Neural crest cell (in vitro differentiated cells): ENCODE results near the gene MYO5B. TPM values are rescaled to one million over a fixed set of nuclear protein-coding genes. Genes with fewer than 3 reads are reported as not detected.

Experiments used
- DNase-seq: peaks from one replicate; pipeline ENCODE4 v3.0.0; 2021; ENCODE audit warnings: low read depth, mixed read lengths, low spot score
- H3K27ac Mint-ChIP-seq: one replicate; pipeline ENCODE4 v1.8.0; 2021; ENCODE audit warnings: mild to moderate bottlenecking, mixed read lengths; ENCODE audit not compliant: unreplicated experiment
- H3K27me3 Mint-ChIP-seq: 2 replicates; pipeline ENCODE4 v1.8.0; 2021; ENCODE audit warnings: low read depth, mild to moderate bottlenecking, mixed read lengths
- H3K36me3 Mint-ChIP-seq: 2 replicates; pipeline ENCODE4 v1.8.0; 2021; ENCODE audit warnings: low read depth, mild to moderate bottlenecking, mixed read lengths
- H3K4me1 Mint-ChIP-seq: 2 replicates; pipeline ENCODE4 v1.8.0; 2021; ENCODE audit warnings: mixed read lengths
- H3K4me3 Mint-ChIP-seq: one replicate; pipeline ENCODE4 v1.8.0; 2021; ENCODE audit warnings: mild to moderate bottlenecking, mixed read lengths
- H3K9me3 Mint-ChIP-seq: 2 replicates; pipeline ENCODE4 v1.8.0; 2021; ENCODE audit warnings: mixed read lengths
- total RNA-seq: library from RNA; stranded (reverse); gene quantifications from 2 replicates; pipeline ENCODE4 v1.2.1, GENCODE V29; 2021
- TF ChIP-seq, protein P1 (sequence below): fragments of 200-600 bp; sonication (generic); conservative IDR thresholded peaks from 2 replicates; pipeline ENCODE4 v1.5.0; 2021; ENCODE audit warnings: antibody characterized with exemption, mild to moderate bottlenecking

MYO5B gene
- total RNA-seq, 1 donor from 2014 or later = 0.40 TPM

DNA sequence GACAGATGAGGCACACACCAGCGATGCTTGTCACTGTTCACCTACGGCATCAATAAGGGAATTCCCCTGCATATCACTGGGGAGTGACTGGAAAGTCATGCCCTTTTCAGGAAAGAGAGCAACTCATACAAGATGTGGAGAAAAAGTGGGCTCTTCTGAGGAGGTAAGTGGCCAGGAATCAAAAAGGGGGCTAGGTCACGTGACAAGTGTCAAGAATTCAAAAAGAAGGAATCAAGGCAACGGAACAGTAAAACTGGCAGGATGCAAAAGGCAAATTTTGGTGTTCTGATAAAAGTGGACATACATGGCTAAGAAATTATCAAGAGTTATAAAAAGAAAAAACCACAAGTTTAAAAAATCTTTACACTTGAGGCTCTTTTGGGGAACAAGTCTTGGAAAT is 190.9 kb downstream of the MYO5B start:
- Mint-ChIP-seq H3K27ac (no peak overlapping the region), H3K36me3 (no peaks in the 10 kb centered on the region), H3K4me3 (no peak overlapping the region), H3K27me3 (peaks cover 18% of the 10 kb centered on the region), H3K9me3 (no peaks in the 10 kb centered on the region), H3K4me1 (peaks cover 4% of the 10 kb centered on the region)
- TF ChIP-seq, protein P1, sequence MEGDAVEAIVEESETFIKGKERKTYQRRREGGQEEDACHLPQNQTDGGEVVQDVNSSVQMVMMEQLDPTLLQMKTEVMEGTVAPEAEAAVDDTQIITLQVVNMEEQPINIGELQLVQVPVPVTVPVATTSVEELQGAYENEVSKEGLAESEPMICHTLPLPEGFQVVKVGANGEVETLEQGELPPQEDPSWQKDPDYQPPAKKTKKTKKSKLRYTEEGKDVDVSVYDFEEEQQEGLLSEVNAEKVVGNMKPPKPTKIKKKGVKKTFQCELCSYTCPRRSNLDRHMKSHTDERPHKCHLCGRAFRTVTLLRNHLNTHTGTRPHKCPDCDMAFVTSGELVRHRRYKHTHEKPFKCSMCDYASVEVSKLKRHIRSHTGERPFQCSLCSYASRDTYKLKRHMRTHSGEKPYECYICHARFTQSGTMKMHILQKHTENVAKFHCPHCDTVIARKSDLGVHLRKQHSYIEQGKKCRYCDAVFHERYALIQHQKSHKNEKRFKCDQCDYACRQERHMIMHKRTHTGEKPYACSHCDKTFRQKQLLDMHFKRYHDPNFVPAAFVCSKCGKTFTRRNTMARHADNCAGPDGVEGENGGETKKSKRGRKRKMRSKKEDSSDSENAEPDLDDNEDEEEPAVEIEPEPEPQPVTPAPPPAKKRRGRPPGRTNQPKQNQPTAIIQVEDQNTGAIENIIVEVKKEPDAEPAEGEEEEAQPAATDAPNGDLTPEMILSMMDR = no peak
- no peak for DNase-seq

DNA sequence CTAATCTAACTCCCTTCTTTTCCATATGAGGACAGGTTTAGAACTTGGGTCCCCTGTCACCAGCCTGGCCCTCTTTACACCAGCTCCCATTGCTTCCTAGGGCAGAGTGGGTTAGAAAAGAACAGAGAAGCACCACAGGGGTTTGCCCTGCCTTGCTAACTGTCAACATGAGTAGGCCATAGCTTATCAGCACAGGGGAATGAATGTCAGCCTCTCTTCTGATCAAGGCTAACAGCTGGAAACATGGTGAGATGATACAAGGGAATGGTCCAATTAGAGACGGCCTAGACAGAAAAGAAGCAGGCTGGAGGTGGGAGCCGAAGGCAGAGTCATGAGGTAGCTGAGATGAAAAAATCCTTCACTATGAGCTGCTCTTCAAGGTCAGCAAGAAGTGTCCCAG is 192.2 kb downstream of the MYO5B start:
- peak overlapping the region; percentile 3 for H3K27ac Mint-ChIP-seq
- no peak for DNase-seq
- no peak overlapping the region for H3K4me3 Mint-ChIP-seq
- TF ChIP-seq, protein P1 = no peak
- H3K9me3 Mint-ChIP-seq = no peaks in the 10 kb centered on the region
- peaks cover 18% of the 10 kb centered on the region for H3K27me3 Mint-ChIP-seq
- peaks cover 16% of the 10 kb centered on the region for H3K4me1 Mint-ChIP-seq
- H3K36me3 Mint-ChIP-seq = no peaks in the 10 kb centered on the region

DNA sequence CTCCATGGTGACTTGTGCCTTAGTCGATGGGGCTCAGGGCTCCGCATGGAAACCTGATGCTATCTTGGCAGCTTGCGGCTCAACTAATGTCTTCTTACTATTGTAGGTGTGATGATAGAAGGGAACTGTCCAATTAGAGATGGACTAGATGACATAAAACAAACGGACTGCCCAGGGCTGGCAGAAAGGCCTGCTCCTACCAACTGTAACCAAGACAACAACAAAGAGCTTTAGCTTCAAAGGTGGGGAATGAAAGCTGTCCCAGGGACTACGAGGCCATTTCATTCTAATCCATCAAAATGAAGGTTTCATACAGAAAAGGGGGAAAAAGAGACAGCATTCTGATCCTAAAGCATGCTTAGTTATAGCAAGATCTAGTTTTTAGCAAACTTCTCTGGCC is 194.7 kb downstream of the MYO5B start:
- Mint-ChIP-seq H3K27ac (peak overlapping the region; percentile 12), H3K4me3 (no peak overlapping the region), H3K36me3 (no peaks in the 10 kb centered on the region), H3K4me1 (peaks cover 21% of the 10 kb centered on the region), H3K9me3 (no peaks in the 10 kb centered on the region), H3K27me3 (peaks cover 15% of the 10 kb centered on the region)
- DNase-seq = no peak
- TF ChIP-seq, protein P1 = no peak

DNA sequence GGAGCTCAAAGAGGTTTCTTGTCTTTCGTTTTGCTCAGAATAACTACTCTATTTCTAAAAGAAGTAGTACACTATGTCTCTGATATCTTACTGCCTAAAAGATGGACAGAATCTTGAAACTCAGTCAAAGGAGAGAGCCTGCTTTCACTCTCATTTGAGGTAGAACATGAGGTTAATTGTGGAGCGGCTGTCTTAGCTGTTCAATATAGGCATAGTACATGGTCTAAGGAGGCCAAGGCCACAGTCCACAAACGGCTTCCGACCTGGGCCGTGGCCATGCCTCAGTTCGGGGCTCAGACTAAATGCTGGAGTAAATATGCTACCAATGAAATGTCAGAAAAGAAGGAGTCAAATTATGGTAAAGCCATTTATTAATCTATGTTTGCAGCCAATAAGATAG is 195.8 kb downstream of the MYO5B start:
- Mint-ChIP-seq H3K9me3 (no peaks in the 10 kb centered on the region), H3K27me3 (peaks cover 12% of the 10 kb centered on the region), H3K4me1 (peaks cover 21% of the 10 kb centered on the region), H3K27ac (peak overlapping the region; percentile 41), H3K4me3 (no peak overlapping the region), H3K36me3 (no peaks in the 10 kb centered on the region)
- TF ChIP-seq, protein P1 = no peak
- no peak for DNase-seq

DNA sequence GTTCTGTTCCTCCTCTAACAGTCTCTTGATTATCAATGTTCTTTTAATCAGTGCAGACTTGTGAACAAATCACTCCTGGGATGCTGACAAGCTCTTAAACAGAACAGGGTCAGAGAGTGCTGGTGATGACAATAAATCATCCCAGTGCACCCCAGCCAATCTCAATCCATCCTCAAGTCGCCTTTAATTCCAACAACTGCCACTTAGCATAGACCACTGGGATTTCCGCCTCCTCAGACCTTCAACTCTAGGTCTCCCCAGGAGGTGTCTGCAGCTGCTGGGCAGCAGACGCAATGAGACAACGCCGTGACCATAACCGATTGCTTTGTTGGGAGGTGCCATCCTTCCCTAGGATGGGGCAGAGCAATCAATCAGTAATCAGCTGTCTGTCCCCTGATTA is 197.4 kb downstream of the MYO5B start:
- TF ChIP-seq, protein P1 = no peak
- H3K36me3 Mint-ChIP-seq = no peaks in the 10 kb centered on the region
- H3K4me1 Mint-ChIP-seq = peaks cover 21% of the 10 kb centered on the region
- H3K27ac Mint-ChIP-seq = no peak overlapping the region
- H3K9me3 Mint-ChIP-seq = no peaks in the 10 kb centered on the region
- no peaks in the 10 kb centered on the region for H3K27me3 Mint-ChIP-seq
- no peak overlapping the region for H3K4me3 Mint-ChIP-seq
- DNase-seq = no peak

DNA sequence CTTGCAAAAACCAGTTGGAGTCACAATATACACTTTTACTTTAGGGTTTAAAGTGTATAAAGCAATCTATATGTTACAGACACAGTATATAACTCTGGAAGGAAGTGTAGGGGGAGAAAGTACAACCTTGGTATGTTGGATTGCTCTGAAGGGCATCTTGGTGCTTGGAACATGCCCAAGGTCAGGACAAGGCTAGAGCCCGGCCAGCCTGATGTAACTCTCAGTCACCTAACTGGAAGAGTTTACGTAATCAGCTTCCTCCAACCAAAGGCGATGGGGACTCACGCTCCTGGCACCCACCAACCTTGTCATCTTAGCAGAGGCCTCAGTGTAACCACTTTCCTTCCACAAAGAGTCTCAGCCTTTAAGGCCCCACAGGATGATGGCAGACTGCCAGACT is 200.5 kb downstream of the MYO5B start:
- DNase-seq = no peak
- Mint-ChIP-seq H3K27me3 (no peaks in the 10 kb centered on the region), H3K36me3 (no peaks in the 10 kb centered on the region), H3K4me3 (no peak overlapping the region), H3K27ac (no peak overlapping the region), H3K4me1 (peaks cover 21% of the 10 kb centered on the region), H3K9me3 (no peaks in the 10 kb centered on the region)
- TF ChIP-seq, protein P1 = no peak
